ENCODE measurements around the gene VAMP2.

The VAMP2 gene

DNA sequence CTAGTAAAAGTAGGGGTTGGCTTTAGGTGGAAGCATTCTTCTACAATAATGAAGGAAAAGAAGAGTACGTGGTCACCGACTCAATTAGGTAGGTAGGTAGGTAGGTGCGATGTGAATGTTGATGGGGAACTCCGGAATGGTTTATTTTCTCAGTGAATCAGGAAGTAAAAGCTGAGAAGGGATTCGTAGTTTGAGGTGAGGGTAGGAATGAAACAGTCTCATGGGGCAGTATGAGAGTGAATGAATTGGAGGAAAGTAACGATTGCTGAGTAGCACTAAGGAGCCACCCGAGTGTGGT is 24.4 kb downstream of the VAMP2 start:
- Histone ChIP-seq H3K27ac (peak overlapping the region; percentile 80), H3K36me3 (peaks cover 30% of the 10 kb centered on the region), H3K27me3 (ENCODE audit: insufficient read depth, low read depth, severe bottlenecking) (no peaks in the 10 kb centered on the region), H3K9me3 (ENCODE audit: severe bottlenecking) (no peaks in the 10 kb centered on the region), H3K4me3 (ENCODE audit: low read depth, low read length) (peak overlapping the region; percentile 84)
- no peak for TF ChIP-seq CTCF (IDR thresholded peaks at IDR 0.05; ENCODE audit: low read depth, low read length)
- no peak for DNase-seq

- Histone ChIP-seq H3K4me3 (ENCODE audit: low read depth, low read length) (peak overlapping the region; percentile 84), H3K9me3 (ENCODE audit: severe bottlenecking) (no peaks in the 10 kb centered on the region), H3K27ac (peak overlapping the region; percentile 80), H3K27me3 (ENCODE audit: insufficient read depth, low read depth, severe bottlenecking) (no peaks in the 10 kb centered on the region), H3K36me3 (peaks cover 29% of the 10 kb centered on the region)
- no peak for DNase-seq
- no peak for TF ChIP-seq CTCF (IDR thresholded peaks at IDR 0.05; ENCODE audit: low read depth, low read length)
These were observed 24.9 kb downstream of the VAMP2 start for GRCh38 chr17:8137645-8138373.

DNA sequence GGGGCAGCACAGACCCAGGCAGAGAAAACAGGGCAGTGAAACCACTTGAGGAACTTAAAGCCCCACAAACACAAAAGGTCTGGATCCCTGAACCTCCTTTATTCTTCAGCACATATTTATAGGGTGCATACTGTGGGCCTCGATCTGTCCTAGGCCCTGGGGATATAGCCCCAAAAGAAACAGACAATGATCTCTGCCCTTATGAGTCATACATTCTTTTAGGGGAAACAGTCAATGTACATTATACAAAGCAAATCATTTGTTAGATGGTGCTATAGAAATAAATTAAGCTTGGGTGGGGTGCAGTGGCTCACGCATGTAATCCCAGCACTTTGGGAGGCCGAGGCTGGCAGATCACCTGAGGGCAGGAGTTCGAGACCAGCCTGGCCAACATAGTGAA is 28.8 kb downstream of the VAMP2 start:
- no peak overlapping the region for H3K27ac ChIP-seq
- DNase-seq = no peak
- H3K36me3 ChIP-seq = no peaks in the 10 kb centered on the region
- TF ChIP-seq CTCF (IDR thresholded peaks at IDR 0.05; ENCODE audit: low read depth, low read length) = no peak
- H3K27me3 ChIP-seq (ENCODE audit: insufficient read depth, low read depth, severe bottlenecking) = no peaks in the 10 kb centered on the region
- H3K4me3 ChIP-seq (ENCODE audit: low read depth, low read length) = no peak overlapping the region
- H3K9me3 ChIP-seq (ENCODE audit: severe bottlenecking) = no peaks in the 10 kb centered on the region

- DNase-seq = no peak
- TF ChIP-seq CTCF (IDR thresholded peaks at IDR 0.05; ENCODE audit: low read depth, low read length) = no peak
- Histone ChIP-seq H3K36me3 (no peaks in the 10 kb centered on the region), H3K27ac (no peak overlapping the region), H3K27me3 (ENCODE audit: insufficient read depth, low read depth, severe bottlenecking) (no peaks in the 10 kb centered on the region), H3K4me3 (ENCODE audit: low read depth, low read length) (no peak overlapping the region), H3K9me3 (ENCODE audit: severe bottlenecking) (no peaks in the 10 kb centered on the region)
These were observed 29.3 kb downstream of the VAMP2 start for GRCh38 chr17:8133399-8133798.

- no peak for TF ChIP-seq CTCF (IDR thresholded peaks at IDR 0.05; ENCODE audit: low read depth, low read length)
- DNase-seq = no peak
These were observed 30.8 kb downstream of the VAMP2 start for GRCh38 chr17:8131844-8132441.

More at GRCh38 chr17:8131844-8132441, 30.8 kb downstream of the VAMP2 start:
- H3K9me3 ChIP-seq (ENCODE audit: severe bottlenecking) = no peaks in the 10 kb centered on the region
- no peak overlapping the region for H3K4me3 ChIP-seq (ENCODE audit: low read depth, low read length)
- H3K36me3 ChIP-seq = no peaks in the 10 kb centered on the region
- no peak overlapping the region for H3K27ac ChIP-seq
- H3K27me3 ChIP-seq (ENCODE audit: insufficient read depth, low read depth, severe bottlenecking) = no peaks in the 10 kb centered on the region
